Rectal smooth muscle tissue (tissue), 1 donor: Measurements from ENCODE around the gene CDC34.

ENCODE experiments used
- H3K27ac ChIP-seq: one replicate; pipeline ENCODE4 v1.7.0; 2013; ENCODE audit warnings: low read depth, low read length, inconsistent platforms
- H3K27me3 ChIP-seq: one replicate; pipeline ENCODE4 v1.7.0; 2013; ENCODE audit warnings: low read length; ENCODE audit not compliant: control insufficient read depth, insufficient read depth
- H3K36me3 ChIP-seq: one replicate; pipeline ENCODE4 v1.7.0; 2013; ENCODE audit warnings: low read length; ENCODE audit not compliant: control insufficient read depth, insufficient read depth
- H3K4me1 ChIP-seq: one replicate; pipeline ENCODE4 v1.7.0; 2013; ENCODE audit warnings: low read length; ENCODE audit not compliant: control insufficient read depth, insufficient read depth
- H3K4me3 ChIP-seq: one replicate; pipeline ENCODE4 v1.7.0; 2013; ENCODE audit warnings: low read length
- H3K9ac ChIP-seq: one replicate; pipeline ENCODE4 v1.7.0; 2013; ENCODE audit warnings: low read length

Gene CDC34

DNA sequence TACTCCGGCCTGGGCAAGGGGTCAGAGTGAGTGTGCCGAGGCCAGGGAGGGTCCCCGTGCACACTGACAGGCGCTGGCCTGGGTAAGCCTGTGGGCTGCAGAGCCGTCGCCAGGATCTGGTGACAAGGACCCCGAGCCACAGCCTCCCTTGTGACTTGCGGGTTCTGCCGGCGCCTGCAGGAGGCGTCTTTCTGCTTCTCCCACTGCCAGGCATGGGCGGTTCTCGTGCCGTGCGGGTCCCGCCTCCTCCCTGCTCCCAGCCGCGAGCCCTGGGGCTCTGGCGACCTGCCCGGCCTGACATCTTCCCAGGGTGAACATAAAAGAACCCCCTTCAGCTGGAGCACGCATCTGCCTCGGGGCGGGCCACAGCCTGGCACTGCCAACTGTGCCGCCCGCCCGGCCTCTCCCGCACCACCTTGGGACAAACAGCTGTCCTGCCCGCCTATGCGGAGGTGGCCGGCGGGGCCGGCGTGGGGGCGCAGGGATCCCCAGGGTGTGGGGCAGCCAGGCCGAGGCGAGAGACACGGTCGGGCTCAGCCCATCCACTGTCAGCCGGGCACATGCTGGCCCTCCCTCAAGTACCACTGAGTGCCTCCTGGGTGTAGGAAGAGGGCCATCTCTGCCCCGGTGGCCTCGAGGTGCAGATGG lies 56.7 kb downstream of the CDC34 start:
- H3K9ac ChIP-seq, result no peak overlapping the region
- H3K36me3 ChIP-seq, result peaks cover 4% of the 10 kb centered on the region
- H3K27me3 ChIP-seq, result peaks cover 26% of the 10 kb centered on the region
- no peaks in the 10 kb centered on the region for H3K4me1 ChIP-seq
- H3K27ac ChIP-seq, result no peak overlapping the region
- no peak overlapping the region for H3K4me3 ChIP-seq

DNA sequence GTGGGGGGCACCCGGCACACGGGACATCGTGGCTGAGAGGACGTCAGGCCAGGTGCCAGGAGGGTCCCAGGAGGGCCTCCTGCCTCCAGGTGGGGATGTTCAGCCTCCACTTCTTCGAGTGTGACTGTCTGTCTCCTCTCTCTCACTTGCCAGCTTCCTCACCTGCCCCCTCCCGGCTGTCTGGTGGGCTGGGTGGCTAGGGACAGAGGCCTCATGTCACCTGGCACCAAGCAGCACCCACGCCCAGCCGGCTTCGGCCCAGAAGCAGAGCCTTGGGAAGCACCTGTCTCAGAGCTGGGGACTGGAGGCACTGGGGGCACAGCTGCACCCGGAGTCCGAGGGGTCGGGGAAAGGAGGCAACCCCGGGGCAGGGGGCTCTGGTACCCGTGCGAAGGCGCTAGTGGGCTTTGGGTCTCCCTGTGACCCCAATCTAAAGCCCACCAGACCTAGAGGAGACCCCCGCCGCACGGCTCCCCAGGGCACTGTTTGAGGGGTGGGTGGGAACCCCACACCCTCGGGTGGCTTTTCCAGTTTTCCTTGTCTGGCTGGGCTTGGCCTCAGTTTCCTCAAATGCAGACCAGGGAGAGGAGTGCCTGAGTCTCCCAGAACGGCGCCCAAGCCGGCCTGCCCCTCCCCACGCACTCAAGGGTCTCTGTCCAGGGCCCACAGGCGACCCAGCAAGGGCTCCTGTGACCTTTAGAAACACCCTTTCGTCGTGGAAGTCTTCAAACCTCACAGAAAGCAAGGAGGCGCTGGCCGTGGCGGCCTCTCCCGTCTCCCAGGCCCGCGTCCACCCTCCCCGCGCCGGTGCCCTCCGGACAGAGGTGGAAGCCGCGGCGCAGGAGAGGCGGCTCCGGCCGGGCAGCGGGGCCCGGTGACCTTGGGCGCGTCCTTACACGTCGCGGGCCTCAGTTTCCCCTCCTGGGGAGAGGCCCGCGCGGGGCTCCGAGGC lies 57.5 kb downstream of the CDC34 start:
- Histone ChIP-seq H3K27me3 (peaks cover 26% of the 10 kb centered on the region), H3K36me3 (no peaks in the 10 kb centered on the region), H3K27ac (no peak overlapping the region), H3K9ac (no peak overlapping the region), H3K4me3 (no peak overlapping the region), H3K4me1 (no peaks in the 10 kb centered on the region)

DNA sequence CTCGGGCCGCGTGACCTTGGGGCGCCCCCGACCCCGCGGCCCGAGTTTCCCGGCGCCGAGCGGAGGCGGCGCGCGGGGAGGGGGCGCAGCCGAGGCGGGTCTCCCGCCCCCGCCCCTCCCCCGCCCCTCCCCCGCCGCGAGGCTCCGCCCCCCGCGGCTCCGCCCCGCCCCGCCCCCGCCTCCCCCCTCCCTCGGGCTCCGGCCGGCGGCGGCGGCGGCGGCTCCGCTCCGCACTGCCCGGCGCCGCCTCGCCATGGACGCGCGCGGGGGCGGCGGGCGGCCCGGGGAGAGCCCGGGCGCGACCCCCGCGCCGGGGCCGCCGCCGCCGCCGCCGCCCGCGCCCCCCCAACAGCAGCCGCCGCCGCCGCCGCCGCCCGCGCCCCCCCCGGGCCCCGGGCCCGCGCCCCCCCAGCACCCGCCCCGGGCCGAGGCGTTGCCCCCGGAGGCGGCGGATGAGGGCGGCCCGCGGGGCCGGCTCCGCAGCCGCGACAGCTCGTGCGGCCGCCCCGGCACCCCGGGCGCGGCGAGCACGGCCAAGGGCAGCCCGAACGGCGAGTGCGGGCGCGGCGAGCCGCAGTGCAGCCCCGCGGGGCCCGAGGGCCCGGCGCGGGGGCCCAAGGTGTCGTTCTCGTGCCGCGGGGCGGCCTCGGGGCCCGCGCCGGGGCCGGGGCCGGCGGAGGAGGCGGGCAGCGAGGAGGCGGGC lies 58.3 kb downstream of the CDC34 start, which contains the start of gene HCN2:
TSS of gene HCN2 (plus strand) at position 189 of the 703 bp plus-strand sequence. CDS start at position 254, 65 bp downstream.
- H3K4me1 ChIP-seq, result no peaks in the 10 kb centered on the region
- peaks cover 24% of the 10 kb centered on the region for H3K27me3 ChIP-seq
- H3K36me3 ChIP-seq, result no peaks in the 10 kb centered on the region
- no peak within 1 kb of the TSS for H3K9ac ChIP-seq
- H3K4me3 ChIP-seq, result no peak within 1 kb of the TSS
- H3K27ac ChIP-seq, result no peak within 1 kb of the TSS

DNA sequence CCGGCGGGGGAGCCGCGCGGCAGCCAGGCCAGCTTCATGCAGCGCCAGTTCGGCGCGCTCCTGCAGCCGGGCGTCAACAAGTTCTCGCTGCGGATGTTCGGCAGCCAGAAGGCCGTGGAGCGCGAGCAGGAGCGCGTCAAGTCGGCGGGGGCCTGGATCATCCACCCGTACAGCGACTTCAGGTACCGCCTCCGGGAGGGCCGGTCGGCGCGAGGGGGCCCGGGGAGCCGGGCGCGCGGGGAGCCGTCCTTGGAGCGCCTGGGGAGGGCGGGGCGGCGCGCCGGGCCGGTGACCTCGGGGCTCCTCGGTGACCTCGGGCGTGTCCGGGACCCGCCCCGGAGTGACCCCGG lies 58.8 kb downstream of the CDC34 start:
- Histone ChIP-seq H3K27ac (no peak overlapping the region), H3K4me1 (no peaks in the 10 kb centered on the region), H3K27me3 (peaks cover 24% of the 10 kb centered on the region), H3K4me3 (no peak overlapping the region), H3K9ac (no peak overlapping the region), H3K36me3 (no peaks in the 10 kb centered on the region)

DNA sequence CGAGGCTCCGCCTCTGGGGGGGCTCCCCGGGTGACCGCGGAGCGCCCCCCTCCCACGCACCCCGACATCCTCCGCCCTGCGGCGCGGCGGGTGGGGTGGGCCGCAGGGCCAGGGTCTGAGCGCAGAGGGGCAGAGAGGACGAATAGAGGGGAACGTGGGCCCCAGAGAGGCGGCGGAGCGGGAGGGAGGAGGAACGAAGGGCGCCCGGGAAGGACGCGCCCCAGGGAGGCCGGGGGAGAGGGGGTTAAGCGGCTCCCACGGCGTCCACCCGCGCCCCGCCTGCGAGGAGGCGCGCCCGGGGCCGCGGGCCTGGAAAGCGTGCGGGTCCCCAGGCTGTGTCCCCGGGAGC lies 59.2 kb downstream of the CDC34 start:
- no peaks in the 10 kb centered on the region for H3K36me3 ChIP-seq
- H3K4me1 ChIP-seq, result no peaks in the 10 kb centered on the region
- peaks cover 24% of the 10 kb centered on the region for H3K27me3 ChIP-seq
- no peak overlapping the region for H3K4me3 ChIP-seq
- no peak overlapping the region for H3K27ac ChIP-seq
- H3K9ac ChIP-seq, result no peak overlapping the region

DNA sequence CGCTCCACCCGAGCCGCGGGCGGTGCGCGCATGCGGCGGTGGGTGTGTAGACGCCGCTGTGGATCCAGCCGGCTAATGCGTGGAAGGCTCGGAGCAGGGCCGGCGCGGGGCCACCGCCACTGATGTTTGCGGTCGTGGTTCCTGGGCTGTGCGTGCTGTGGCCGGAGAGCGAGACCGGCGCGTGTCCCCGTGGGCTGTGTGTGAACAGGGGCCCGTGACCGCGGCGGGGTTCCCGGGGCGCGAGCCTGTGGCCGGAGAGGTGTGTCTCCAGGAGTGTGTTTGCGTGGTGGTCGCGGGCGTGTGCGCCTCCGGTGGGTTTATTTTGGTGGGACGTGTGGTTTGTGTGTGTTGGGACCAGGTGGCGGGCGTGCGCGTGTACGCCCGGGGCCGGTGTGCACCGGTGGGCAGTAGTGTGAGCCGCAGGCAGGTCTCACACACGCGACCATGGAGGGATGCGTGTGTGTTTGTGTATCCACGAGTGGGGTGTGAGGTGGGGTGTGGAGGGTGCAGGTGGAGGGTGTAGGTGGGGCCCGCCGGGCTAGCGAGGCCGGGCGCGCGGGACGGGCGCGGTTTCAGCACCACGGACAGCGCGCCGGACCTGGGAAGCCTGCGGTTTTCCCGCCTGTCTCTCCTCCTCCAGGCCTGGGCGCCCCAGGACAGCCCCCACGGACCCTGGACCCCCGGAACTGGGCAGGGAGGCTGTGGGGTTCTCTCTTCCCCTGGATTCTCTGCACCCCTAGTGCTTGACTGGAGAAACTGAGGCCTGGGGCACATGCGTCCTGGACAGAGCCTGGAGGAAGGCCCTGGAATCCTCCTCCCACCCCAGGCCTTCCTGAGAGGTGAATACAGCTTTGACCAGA lies 59.8 kb downstream of the CDC34 start:
- H3K36me3 ChIP-seq, result no peaks in the 10 kb centered on the region
- no peaks in the 10 kb centered on the region for H3K4me1 ChIP-seq
- no peak overlapping the region for H3K4me3 ChIP-seq
- no peak overlapping the region for H3K9ac ChIP-seq
- H3K27me3 ChIP-seq, result peaks cover 24% of the 10 kb centered on the region
- H3K27ac ChIP-seq, result no peak overlapping the region
